HEK293 (cell line): ENCODE data around the gene CCDC110.

ENCODE experiments used
- ATF2 ChIP-seq: fragments of 450-650 bp; formaldehyde crosslinking; IDR thresholded peaks from 2 replicates; pipeline ENCODE4 v1.5.1; 2016; ENCODE audit warnings: missing biosample characterization, missing genetic modification characterization, low read depth
- HIC1 ChIP-seq: fragments of 450-650 bp; formaldehyde crosslinking; IDR thresholded peaks from 2 replicates; pipeline ENCODE4 v1.5.1; 2016; ENCODE audit warnings: missing biosample characterization, missing genetic modification characterization
- KLF17 ChIP-seq: fragments of 450-650 bp; formaldehyde crosslinking; IDR thresholded peaks from 2 replicates; pipeline ENCODE4 v1.5.1; 2016; ENCODE audit warnings: missing biosample characterization, missing genetic modification characterization
- KLF9 ChIP-seq: fragments of 450-650 bp; formaldehyde crosslinking; IDR thresholded peaks from 2 replicates; pipeline ENCODE4 v1.5.1; 2016; ENCODE audit warnings: missing biosample characterization, missing genetic modification characterization, low read depth
- PATZ1 ChIP-seq: fragments of 450-650 bp; formaldehyde crosslinking; IDR thresholded peaks from 2 replicates; pipeline ENCODE4 v1.5.1; 2016; ENCODE audit warnings: missing biosample characterization, missing genetic modification characterization
- PRDM1 ChIP-seq: fragments of 450-650 bp; formaldehyde crosslinking; IDR thresholded peaks from 2 replicates; pipeline ENCODE4; 2016; ENCODE audit warnings: missing biosample characterization, missing genetic modification characterization
- RBAK ChIP-seq: fragments of 450-650 bp; formaldehyde crosslinking; IDR thresholded peaks from 2 replicates; pipeline ENCODE4 v1.5.1; 2016; ENCODE audit warnings: missing biosample characterization, missing genetic modification characterization
- SP3 ChIP-seq: fragments of 450-650 bp; formaldehyde crosslinking; IDR thresholded peaks from 2 replicates; pipeline ENCODE4 v1.5.1; 2016; ENCODE audit warnings: missing biosample characterization, missing genetic modification characterization
- TRIM28 ChIP-seq: IDR thresholded peaks from 2 replicates; pipeline ENCODE4 v1.6.1; 2011; ENCODE audit warnings: low read length, control low read depth, borderline replicate concordance
- ZBTB20 ChIP-seq: fragments of 450-650 bp; formaldehyde crosslinking; IDR thresholded peaks from 2 replicates; pipeline ENCODE4 v1.5.1; 2016; ENCODE audit warnings: missing biosample characterization, missing genetic modification characterization
- ZBTB21 ChIP-seq: fragments of 450-650 bp; formaldehyde crosslinking; IDR thresholded peaks from 2 replicates; pipeline ENCODE4 v1.5.1; 2017; ENCODE audit warnings: missing biosample characterization, missing genetic modification characterization
- ZBTB48 ChIP-seq: fragments of 450-650 bp; formaldehyde crosslinking; IDR thresholded peaks from 2 replicates; pipeline ENCODE4 v1.5.1; 2016; ENCODE audit warnings: missing biosample characterization, missing genetic modification characterization
- ZBTB6 ChIP-seq: fragments of 450-650 bp; formaldehyde crosslinking; IDR thresholded peaks from 2 replicates; pipeline ENCODE4 v1.5.1; 2017; ENCODE audit warnings: missing biosample characterization, missing genetic modification characterization
- ZFHX2 ChIP-seq: fragments of 450-650 bp; formaldehyde crosslinking; conservative IDR thresholded peaks from 2 replicates; pipeline ENCODE4 v1.5.1; 2016; ENCODE audit warnings: missing biosample characterization, missing genetic modification characterization
- ZNF211 ChIP-seq: fragments of 450-650 bp; formaldehyde crosslinking; IDR thresholded peaks from 2 replicates; pipeline ENCODE4 v1.5.1; 2016; ENCODE audit warnings: low read depth, missing biosample characterization, missing genetic modification characterization
- ZNF239 ChIP-seq: fragments of 450-650 bp; formaldehyde crosslinking; IDR thresholded peaks from 2 replicates; pipeline ENCODE4 v1.5.1; 2016; ENCODE audit warnings: missing biosample characterization, missing genetic modification characterization
- ZNF394 ChIP-seq: fragments of 450-650 bp; formaldehyde crosslinking; IDR thresholded peaks from 2 replicates; pipeline ENCODE4 v1.5.1; 2016; ENCODE audit warnings: missing biosample characterization, missing genetic modification characterization, mild to moderate bottlenecking, moderate library complexity, borderline replicate concordance
- ZNF426 ChIP-seq: fragments of 450-650 bp; formaldehyde crosslinking; IDR thresholded peaks from 2 replicates; pipeline ENCODE4 v1.5.1; 2017; ENCODE audit warnings: missing biosample characterization, missing genetic modification characterization, mild to moderate bottlenecking, inconsistent platforms, moderate library complexity
- ZNF48 ChIP-seq: fragments of 450-650 bp; formaldehyde crosslinking; IDR thresholded peaks from 2 replicates; pipeline ENCODE4 v1.5.1; 2016; ENCODE audit warnings: missing biosample characterization, missing genetic modification characterization
- ZNF510 ChIP-seq: fragments of 450-650 bp; formaldehyde crosslinking; IDR thresholded peaks from 2 replicates; pipeline ENCODE4 v1.5.1; 2018; ENCODE audit warnings: mild to moderate bottlenecking, missing genetic modification characterization, missing biosample characterization; ENCODE audit not compliant: insufficient replicate concordance
- ZNF513 ChIP-seq: fragments of 450-650 bp; IDR thresholded peaks from 2 replicates; pipeline ENCODE4 v1.5.1; 2018; ENCODE audit warnings: missing biosample characterization, missing genetic modification characterization
- ZNF549 ChIP-seq: fragments of 450-650 bp; IDR thresholded peaks from 2 replicates; pipeline ENCODE4 v1.5.1; 2018; ENCODE audit warnings: missing biosample characterization, missing genetic modification characterization, mild to moderate bottlenecking, inconsistent platforms, moderate library complexity
- ZNF555 ChIP-seq: fragments of 450-650 bp; formaldehyde crosslinking; conservative IDR thresholded peaks from 2 replicates; pipeline ENCODE4 v1.5.1; 2017; ENCODE audit warnings: missing biosample characterization, mild to moderate bottlenecking, missing genetic modification characterization, inconsistent platforms
- ZNF561 ChIP-seq: fragments of 450-650 bp; IDR thresholded peaks from 2 replicates; pipeline ENCODE4 v1.5.1; 2018; ENCODE audit warnings: missing biosample characterization, missing genetic modification characterization, borderline replicate concordance
- ZNF571 ChIP-seq: fragments of 450-650 bp; formaldehyde crosslinking; IDR thresholded peaks from 2 replicates; pipeline ENCODE4 v1.5.0; 2017; ENCODE audit warnings: missing biosample characterization, missing genetic modification characterization
- ZNF623 ChIP-seq: fragments of 450-650 bp; formaldehyde crosslinking; IDR thresholded peaks from 2 replicates; pipeline ENCODE4 v1.5.1; 2016; ENCODE audit warnings: missing biosample characterization, missing genetic modification characterization
- ZNF664 ChIP-seq: fragments of 450-650 bp; formaldehyde crosslinking; IDR thresholded peaks from 2 replicates; pipeline ENCODE4 v1.5.1; 2016; ENCODE audit warnings: missing biosample characterization, missing genetic modification characterization
- ZNF76 ChIP-seq: fragments of 450-650 bp; formaldehyde crosslinking; IDR thresholded peaks from 2 replicates; pipeline ENCODE4; 2016; ENCODE audit warnings: low read depth, missing biosample characterization, missing genetic modification characterization, borderline replicate concordance
- ZNF791 ChIP-seq: fragments of 450-650 bp; formaldehyde crosslinking; IDR thresholded peaks from 2 replicates; pipeline ENCODE4 v1.5.1; 2016; ENCODE audit warnings: missing biosample characterization, missing genetic modification characterization
- ZSCAN4 ChIP-seq: fragments of 450-650 bp; formaldehyde crosslinking; IDR thresholded peaks from 2 replicates; pipeline ENCODE4 v1.5.1; 2017; ENCODE audit warnings: missing biosample characterization, missing genetic modification characterization

CCDC110 gene

GRCh38 chr4:185425647-185426352, 45.7 kb downstream of the CCDC110 start, which contains the start of gene UFSP2 (continued):
- TF ChIP-seq ZNF211 (tag by site-specific recombination), result no peak
- no peak for TF ChIP-seq ZBTB48 (tag by site-specific recombination)
- TF ChIP-seq ZNF561 (tag by site-specific recombination), result no peak
- no peak for TF ChIP-seq ZNF510 (tag by site-specific recombination)
- TF ChIP-seq RBAK (tag by site-specific recombination), result no peak
- TF ChIP-seq ZNF48 (tag by site-specific recombination), result no peak
- no peak for TF ChIP-seq ZNF623 (tag by site-specific recombination)
- peak; percentile 96 for TF ChIP-seq ZNF76
- peak; percentile 67; the same call in 1 of the 2 replicates for TF ChIP-seq PRDM1 (tag by site-specific recombination)
- TF ChIP-seq ZNF555 (tag by site-specific recombination), result no peak
- peak; percentile 55 for TF ChIP-seq ZNF394 (tag by site-specific recombination)
- no peak for TF ChIP-seq ZSCAN4 (tag by site-specific recombination)
- no peak for TF ChIP-seq ZBTB6 (tag by site-specific recombination)
- TF ChIP-seq ZNF426 (tag by site-specific recombination), result no peak
- no peak for TF ChIP-seq ZNF571 (tag by site-specific recombination)
- peak; percentile 98 for TF ChIP-seq ATF2 (tag by site-specific recombination)
- TF ChIP-seq HIC1 (tag by site-specific recombination), result 0 out of 2 replicates have a peak, but pooled peaks have one; percentile 39
- TF ChIP-seq ZFHX2 (tag by site-specific recombination), result peak; percentile 69
- TF ChIP-seq PATZ1 (tag by site-specific recombination), result peak; percentile 69
- TF ChIP-seq ZNF664 (tag by site-specific recombination), result no peak
- no peak for TF ChIP-seq ZNF513 (tag by site-specific recombination)
- peak; percentile 94 for TF ChIP-seq ZBTB21 (tag by site-specific recombination)
- TF ChIP-seq KLF9 (tag by site-specific recombination), result peak; percentile 62; the same call in 1 of the 2 replicates
- TF ChIP-seq ZNF239 (tag by site-specific recombination), result no peak
- no peak for TF ChIP-seq KLF17 (tag by site-specific recombination)
- no peak; the same call in 1 of the 2 replicates for TF ChIP-seq ZBTB20
- no peak for TF ChIP-seq TRIM28
- no peak for TF ChIP-seq ZNF791 (tag by site-specific recombination)
- TF ChIP-seq ZNF549 (tag by site-specific recombination), result no peak
- TF ChIP-seq SP3, result peak; percentile 92
